GM21528 (cell line): Measurements from ENCODE around the gene SUMO1.
"Not testable (repeated sequence)": the region's sequence is repeated elsewhere in the genome, so short reads cannot be mapped to it uniquely, and the experiment has no call there.

Source experiments
- ATAC-seq: cut with Tn5 transposase; IDR thresholded peaks from one replicate; pipeline ENCODE4 v1.9.1; 2021; ENCODE audit warnings: mild to moderate bottlenecking, moderate library complexity; ENCODE audit not compliant: unreplicated experiment, low FRiP score

The SUMO1 gene

DNA sequence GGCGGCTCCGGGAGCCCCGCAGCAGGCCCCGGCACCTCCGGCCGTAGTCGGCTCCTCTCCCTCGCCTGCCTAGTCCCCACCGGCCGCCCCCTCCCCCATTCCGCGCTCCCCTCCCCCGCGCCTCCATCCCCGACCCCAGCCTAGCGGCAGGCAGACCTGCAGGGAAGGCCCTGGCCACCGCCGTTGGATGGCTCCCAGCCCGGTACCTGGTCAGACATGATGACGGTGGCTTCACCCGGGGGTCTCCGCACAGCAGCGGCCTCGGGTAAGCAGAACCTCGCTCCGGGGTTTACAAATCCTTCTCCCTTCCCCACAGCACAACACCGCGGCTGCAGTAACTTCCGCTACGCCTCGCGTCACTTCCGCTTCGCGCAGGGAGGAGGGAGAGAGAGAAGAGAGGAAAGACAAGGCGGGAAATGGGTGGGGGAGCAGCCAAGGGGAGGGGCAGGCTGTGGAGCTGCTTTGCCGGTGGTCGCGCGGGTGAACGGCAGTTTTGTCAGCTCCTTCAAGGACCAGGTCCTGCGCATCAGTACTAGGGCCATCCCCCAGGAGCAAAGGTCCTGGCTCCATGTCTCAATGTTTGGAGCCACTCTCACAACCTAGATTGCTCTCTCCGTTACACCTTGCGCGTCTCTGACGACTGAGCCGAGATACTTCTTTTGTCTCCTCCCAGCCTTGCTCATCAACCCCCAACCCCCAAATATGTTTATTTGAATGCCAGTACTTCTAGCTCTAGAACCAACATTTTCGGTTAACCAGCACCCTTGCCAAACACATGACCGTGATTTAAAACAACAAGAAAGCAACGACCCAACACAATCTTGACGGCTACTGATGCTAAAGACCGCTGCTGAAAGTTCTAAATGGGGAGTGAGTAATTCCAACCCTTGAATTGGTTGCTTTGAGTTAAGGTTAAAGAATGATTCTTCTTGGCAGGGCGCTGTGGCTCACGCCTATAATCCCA lies at the start of gene SUMO1:
SUMO1 (minus strand) TSS at position 364 of the 964 bp plus-strand sequence; CDS start at position 218, 146 bp downstream.
- peak; percentile 98 for ATAC-seq

- no peak for ATAC-seq
Measured at GRCh38 chr2:202286595-202286994, 48.2 kb upstream of the SUMO1 start.

DNA sequence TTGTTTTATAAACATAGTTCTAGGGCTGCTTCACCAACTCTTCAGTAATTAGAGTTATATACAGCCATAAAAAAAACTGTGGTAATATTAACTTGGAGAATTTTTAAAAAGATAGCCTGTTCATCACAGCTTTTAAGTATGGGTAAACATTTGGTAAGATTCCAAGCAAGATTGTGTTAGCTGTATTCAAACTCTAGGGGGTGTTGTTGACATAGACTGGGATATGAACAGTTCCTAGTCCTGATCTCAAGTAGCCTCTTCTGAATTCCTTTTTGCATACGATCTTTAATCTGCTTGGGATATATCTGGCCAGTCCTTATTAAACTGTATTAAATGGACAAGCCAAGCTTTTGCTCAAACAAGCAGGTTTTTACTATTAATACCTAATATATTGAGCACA lies 40.5 kb upstream of the SUMO1 start:
- ATAC-seq: no peak

- ATAC-seq: no peak
Measured at GRCh38 chr2:202278036-202278760, 39.8 kb upstream of the SUMO1 start.

- ATAC-seq: not testable (repeated sequence)
Measured at GRCh38 chr2:202276078-202276720, 37.8 kb upstream of the SUMO1 start.

DNA sequence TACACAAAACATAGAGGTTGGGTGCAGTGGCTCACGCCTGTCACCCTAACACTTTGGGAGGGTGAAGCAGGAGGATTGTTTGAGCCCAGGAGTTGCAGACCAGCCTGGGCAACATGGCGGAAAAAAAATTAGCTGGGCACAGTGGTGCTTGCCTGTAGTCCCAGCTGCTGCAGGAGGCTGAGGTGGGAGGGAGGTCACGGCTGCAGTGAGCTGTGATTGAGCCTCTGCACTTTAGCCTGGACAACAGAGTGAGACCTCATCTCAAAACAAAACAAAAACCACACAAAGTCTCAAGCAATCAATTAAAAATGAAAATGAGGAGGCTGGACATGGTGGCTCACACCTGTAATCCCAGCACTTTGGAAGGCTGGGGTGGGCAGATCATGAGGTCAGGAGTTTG lies 32.1 kb upstream of the SUMO1 start:
- ATAC-seq: no peak

- no peak for ATAC-seq
Measured at GRCh38 chr2:202269585-202269984, 31.2 kb upstream of the SUMO1 start.

DNA sequence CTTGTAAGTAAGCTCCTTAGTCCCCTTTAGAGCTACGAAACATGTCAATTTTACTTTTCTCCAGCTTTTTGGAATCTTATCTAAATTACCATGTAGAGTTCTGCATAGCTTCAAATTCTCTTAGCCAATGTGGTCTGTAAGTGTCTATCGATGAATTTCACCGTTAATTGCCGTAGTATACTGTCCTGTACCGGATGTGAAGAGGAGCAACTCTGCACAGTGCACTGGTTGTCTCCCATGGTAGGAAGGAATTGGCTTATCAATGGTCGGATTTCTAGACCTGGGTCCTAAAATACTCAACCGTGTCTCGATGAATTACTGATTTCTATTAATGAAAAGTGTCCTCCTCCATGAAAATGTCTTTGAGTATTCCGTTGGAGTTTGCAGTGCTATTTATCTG lies 29.1 kb upstream of the SUMO1 start:
- ATAC-seq: no peak

- ATAC-seq: peak; percentile 88
Measured at GRCh38 chr2:202265467-202266277, 27.3 kb upstream of the SUMO1 start, which contains the start of gene NOP58. TSS of gene NOP58 (plus strand) at chr2:202265763. CDS start at chr2:202265942, 179 bp downstream.

- ATAC-seq: no peak
Measured at GRCh38 chr2:202261531-202261930, 23.1 kb upstream of the SUMO1 start.

- no peak for ATAC-seq
Measured at GRCh38 chr2:202251494-202251893, 13.1 kb upstream of the SUMO1 start.

DNA sequence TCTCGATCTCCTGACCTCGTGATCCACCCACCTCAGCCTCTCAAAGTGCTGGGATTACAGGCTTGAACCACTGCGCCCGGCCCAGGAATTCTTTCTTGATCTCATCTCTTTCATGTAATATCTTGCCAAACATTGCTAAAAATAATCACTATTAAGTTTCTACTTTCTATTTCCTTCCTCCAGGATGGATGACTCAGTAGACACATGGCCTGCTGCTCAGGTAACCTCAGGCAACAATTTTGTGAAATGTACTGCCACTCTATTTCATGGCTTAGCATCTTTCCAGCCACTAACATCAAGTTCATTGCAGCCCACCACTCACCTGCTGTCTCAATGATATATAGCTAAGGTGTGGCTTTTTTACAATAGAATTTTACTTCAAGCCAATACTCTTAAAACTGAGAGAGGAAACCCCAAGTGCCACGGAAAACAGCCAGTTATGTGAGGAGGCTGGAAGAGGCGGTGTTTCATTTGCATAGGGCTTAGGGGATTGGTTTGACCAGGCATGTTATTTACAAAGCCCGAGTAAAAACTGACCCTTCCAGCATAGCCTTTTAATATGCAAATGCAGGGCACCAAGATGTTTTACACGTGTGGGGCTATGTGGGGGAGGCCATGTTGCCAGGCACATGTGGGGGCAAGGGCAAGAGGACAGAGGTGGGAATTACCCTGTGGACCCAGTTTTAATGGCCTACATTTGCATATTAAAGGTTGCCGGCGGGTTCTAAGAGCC lies 11.3 kb upstream of the SUMO1 start:
- ATAC-seq: no peak

GRCh38 chr2:202247710-202248109 lies 9.3 kb upstream of the SUMO1 start:
- not testable (repeated sequence) for ATAC-seq

DNA sequence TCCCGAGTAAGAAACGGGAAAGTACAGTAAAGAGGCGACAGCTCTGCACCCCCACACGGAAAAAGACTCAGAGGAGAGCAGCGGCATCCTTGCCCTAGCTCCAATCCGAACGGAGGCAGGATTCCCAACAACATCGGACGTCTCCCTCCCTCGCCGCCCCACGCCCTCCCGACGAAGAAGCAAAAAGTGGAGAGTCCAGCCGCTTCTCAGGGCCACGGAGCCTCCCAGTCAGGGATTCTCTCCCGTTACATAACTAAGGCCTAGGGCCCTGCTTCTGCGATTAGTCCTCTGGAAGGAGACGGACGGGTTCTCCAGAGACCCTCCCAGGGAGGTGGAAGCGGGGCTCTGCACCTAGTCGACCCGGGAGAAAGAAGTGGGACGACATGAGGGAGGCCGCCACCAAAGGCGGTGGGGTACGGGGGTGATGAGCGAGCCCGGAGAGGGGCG lies 587 bp downstream of the SUMO1 start:
- ATAC-seq: peak; percentile 60

GRCh38 chr2:202221873-202222272 lies 16.5 kb downstream of the SUMO1 start:
- no peak for ATAC-seq

DNA sequence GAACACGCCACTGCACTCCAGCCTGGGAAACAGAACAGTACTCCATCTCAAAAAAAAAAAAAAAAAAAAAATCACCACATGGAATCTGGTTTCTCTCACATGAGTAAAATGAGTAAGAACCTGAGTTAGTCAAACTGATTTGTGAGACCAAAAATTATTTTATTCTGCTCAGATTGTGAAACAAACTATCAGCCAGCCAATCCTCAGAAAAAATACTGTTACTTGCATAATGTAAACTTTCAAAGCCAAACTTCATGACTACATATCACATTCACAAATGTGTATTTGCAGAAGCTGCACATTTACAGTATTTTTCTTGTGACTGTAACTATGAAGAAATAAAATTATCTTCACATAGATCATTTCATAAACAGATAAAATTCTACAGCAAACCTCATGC lies 23.2 kb downstream of the SUMO1 start:
- ATAC-seq: no peak

DNA sequence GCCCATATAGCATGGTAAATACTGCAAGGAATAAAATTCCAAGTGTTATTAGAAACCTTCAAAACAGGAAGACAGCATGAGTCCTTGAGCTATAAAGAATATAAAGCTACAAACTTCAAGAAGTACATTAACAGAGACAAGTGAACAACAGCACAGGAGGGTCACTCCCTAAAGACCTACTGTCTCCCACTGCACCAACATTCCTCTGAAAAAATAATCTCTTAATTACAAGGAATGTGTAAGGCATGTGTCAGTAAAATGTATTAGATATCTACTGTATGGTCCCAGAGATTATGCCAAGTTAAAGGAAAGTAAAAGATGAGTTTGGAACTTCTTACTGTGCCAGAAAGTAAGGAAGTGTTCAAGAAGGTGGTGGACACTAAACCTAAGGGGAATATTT lies 29.9 kb downstream of the SUMO1 start:
- no peak for ATAC-seq

DNA sequence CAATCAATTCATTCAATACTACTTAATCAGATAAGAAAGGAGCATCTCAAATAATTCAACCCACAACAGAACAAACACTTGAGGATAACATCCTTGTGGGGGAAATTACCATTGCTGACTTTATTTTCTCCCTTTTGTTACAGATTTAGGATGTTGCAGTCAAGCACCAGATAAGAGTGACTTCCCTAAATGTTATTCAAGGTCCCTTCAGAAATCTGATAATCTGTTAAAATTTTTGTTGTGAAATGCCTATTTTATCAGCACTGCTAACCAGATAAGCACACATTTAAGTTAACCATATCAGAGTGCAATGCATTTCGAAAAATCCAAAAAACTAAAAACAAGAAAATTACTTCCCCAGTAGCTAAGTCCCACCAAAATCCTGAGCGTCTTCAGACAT lies 33.5 kb downstream of the SUMO1 start:
- no peak for ATAC-seq

DNA sequence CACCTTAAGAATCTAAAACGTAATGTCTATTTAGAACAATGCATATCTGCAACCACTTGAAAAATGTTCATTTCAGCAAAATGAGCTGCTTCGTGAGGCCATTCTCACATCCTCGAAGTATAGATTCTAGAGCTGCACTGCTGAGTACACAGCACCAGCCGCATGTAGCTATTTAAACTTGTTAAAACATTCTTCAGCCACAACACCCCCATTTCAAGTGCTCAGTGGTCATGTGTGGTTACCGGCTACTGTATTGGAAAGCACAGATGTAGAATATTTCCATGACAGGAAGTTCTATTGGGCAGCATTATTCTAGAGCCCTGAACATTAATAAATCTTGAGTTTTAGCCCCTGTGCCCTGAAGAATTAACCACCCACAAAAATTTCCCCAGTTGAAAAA lies 35.0 kb downstream of the SUMO1 start:
- no peak for ATAC-seq
